Renal cortex interstitium (tissue), 11 donors: ENCODE data around the gene PXT1. TPM values are rescaled to one million over a fixed set of nuclear protein-coding genes. Genes with fewer than 3 reads are reported as not detected.
A peak's percentile ranks its signal among the peaks of the same experiment; 100 is the strongest.
"Not testable (repeated sequence)": the region's sequence is repeated elsewhere in the genome, so short reads cannot be mapped to it uniquely, and the experiment has no call there.

Source experiments
- DNase-seq, 11 donors: peaks; one replicate each; pipeline ENCODE4 v3.0.0-alpha.2; 2013; ENCODE audit warnings: low read depth in 9 of 11, low spot score in 4 of 11; ENCODE audit errors: extremely low read depth in 1 of 11
- polyA plus RNA-seq, 3 donors: library from polyadenylated mRNA; unstranded; fragments of 120-200 nt; gene quantifications; one replicate each; pipeline ENCODE4 v1.2.1, GENCODE V29; 2013; ENCODE audit not compliant: insufficient read length in 3 of 3

The PXT1 gene
- polyA plus RNA-seq, 3 donors = not detected

DNA sequence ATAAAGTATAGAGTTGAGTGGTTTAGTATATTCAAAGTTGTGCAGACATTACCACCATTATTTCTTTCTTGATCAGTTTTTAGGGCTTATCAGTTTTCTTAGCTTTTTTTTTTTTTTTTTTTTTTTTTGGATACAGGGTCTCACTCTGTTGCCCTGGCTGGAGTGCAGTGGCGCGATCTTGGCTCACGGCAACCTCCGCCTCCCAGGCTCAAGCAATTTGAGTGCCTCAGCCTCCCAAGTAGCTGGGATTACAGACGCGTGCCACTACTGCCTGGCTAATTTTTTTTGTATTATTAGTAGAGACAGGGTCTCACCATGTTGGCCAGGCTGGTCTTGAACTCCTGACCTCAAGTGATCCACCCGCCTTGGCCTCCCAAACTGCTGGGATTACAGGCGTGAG, 10.2 kb upstream of the PXT1 start:
- not testable (repeated sequence) for DNase-seq

DNA sequence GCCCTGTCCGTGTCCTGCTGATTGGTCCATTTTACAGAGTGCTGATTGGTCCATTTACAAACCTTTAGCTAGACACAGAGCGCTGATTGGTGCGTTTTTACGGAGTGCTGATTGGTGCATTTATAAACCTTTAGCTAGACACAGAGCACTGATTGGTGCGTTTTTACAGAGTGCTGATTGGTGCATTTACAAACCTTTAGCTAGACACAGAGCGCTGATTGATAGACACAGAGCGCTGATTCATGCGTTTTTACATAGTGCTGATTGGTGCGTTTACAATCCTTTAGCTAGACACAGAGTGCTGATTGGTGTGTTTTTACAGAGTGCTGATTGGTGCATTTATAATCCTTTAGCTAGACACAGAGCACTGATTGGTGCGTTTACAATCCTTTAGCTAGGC, 6.5 kb upstream of the PXT1 start:
- DNase-seq = not testable (repeated sequence)

DNA sequence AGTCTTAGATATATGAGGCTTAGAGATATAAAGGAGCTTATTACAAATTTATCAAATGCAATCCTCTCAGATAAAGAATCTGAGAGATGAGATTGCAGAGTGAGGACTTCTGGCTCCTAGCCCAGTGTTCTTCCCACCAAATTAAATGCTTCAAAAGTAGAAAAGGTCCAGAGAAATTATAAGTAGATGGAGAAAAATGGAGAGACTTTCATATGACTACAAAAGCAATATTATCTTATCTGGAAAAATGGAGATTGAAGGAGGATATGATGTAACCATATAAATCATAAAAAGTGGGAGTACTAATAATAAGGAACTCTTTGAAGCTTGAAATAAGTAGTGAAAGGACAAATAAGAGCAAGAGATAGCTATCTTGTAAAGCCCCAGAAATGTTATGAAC, 3.0 kb upstream of the PXT1 start:
- DNase-seq = no peak

DNA sequence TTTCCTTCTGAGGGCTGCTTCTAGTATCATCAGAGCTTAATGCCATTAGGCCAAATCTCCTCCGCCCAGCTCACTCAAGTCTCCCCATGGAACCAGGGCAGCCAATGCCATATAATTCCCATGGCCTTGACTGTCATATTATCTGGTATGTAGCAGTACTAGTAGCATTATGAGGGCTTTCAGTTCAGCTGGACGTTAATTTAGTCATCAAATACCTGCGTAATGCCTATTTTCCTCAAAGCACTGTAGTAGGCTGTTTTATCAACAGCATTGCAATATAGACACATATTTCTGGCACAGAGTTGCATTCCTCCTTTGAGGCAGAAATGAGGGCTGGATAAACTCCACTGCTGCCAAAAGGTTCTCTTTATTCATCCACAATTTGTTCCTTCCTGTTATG, 1.8 kb upstream of the PXT1 start:
- DNase-seq = no peak

DNA sequence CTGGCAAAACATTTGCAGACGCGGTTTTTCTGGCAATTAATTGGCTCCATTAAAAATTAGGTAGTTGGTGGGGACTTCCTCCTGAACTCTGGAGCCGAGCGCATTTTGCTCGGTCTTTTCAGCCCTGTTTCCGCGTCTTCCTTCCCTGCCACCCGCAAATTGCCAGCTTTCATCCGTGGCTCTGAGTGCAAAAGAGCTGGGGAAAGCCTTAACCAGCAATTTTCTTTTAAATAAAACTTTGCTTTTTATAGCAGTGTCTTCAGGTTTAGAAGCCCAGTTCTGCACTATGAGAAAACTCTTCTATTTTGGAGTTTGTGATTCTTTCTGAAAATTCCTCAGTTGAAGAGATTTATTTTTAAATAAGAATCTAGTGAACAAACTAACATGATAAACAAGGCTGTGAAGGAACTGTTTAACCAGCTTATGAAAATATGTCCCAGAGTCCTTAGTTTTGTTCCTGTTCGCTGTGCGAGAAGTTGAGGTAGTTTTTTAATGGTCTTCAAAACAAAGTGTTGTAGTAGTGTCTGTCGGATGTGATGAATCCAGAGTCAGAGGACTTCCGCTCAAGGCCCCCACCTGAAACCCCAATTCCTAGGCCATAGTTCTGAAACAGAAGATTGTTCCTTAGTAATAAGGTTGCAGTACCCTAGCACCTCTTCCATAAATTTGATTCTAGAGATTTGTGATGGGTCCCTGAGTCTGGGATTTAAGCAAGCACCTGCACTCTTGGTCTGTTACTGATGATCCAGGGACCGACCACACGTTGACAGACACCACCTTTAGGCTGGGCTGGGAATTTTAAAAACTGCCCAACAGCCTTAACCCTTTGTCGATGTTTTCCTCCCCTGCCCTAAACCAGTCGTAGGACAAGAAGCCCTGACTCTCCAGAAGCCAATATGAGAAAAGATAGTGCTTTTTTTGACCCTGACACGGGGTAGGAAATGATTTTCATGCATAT, 1.1 kb upstream of the PXT1 start:
- DNase-seq = peak in 1 of 11 donors; percentile 6

DNA sequence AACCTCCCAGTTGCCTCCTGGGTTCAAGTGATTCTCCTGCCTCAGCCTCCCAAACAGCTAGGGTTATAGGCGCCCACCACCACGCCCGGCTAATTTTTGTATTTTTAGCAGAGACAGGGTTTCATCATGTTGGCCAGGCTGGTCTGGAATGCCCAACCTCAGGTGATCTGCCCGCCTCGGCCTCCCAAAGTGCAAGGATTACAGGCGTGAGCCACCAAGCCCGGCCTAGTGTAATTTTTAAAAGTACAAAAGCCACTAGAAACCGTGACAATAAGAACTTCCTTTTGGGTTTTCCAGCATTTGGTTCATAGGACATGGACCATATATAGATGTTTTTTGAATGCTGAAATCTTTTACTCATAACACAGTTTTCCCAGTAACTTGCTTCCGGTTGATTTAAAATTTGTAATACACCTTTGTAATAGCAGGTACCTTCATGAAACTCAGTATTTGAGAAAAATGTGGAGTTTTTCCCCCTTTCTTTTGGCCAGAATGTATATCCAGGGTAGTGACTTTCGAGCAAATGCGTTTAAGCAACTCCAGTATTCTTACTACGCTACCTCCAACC, 467 bp downstream of the PXT1 start:
- no peak for DNase-seq

DNA sequence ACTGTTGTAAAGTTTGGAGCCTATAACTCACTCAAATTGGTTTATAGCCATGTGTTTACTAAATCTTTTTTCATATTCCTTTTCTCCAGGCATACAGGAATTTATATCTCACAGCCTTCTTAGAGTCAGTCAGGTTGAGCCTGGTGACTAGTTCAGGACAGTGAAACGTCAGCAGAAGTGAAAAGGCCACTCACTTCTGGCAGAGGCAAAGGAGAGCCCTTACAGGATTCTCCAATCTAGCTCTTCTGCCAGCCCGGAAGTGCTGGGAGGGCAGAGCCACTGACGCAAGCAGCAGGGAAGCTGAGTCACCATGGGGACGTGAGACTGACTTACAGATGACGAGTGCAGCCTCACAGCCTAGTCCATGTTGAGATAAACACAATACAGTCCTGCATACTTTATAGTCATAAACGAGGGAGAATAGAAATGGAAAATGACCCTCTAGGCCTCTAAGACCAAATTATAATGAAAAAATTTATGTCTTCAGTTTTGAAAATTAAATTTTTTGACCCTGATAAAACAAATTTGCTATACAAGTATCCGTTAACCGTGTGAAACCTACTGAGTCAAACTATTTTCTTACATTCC, 1.3 kb downstream of the PXT1 start:
- peak in 5 of 11 donors; percentile 25 to 63 (median 50) for DNase-seq

DNA sequence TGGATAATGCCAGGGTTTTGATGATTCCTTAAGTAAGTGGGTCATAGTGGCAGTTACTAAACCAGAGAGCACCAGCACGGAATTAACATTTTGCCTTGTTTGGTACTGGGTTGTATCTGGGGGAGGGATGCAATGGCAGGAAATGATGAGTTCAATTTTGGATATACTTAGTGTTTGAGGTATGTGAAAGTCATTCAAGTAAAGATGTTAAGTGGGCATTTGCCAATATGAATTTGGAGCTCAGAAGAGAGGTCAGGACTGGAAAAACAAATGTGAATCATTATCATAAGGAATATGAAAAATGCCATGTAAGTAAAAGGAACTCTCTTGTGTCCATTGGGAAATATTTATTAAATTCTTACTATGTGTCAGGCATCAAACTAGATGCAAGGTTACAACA, 6.2 kb downstream of the PXT1 start:
- no peak for DNase-seq

DNA sequence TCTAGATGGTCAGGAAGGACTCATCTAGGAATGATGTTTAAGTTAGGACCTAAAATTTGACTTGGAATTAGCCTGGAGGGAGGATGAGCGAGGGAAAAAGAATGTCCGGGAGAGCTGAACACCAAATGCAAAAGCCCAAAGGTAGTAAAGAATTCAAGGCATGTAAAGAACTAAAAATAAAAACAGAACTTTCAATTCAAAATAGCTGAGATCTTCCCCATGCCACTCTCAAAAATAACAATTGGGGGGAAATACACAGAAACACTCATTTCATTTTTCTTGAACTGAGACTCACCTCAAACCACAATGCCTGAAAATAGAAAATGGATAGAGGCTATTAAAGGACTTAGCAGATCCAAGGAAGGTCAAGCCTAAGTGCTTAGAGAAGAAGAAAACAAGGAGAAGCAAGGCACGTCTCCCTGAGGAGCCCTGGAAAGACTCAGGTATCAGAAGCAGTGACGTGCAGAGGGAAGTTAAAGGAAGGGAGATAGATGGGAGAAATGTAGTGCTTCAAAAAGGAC, 10.4 kb downstream of the PXT1 start:
- no peak for DNase-seq

DNA sequence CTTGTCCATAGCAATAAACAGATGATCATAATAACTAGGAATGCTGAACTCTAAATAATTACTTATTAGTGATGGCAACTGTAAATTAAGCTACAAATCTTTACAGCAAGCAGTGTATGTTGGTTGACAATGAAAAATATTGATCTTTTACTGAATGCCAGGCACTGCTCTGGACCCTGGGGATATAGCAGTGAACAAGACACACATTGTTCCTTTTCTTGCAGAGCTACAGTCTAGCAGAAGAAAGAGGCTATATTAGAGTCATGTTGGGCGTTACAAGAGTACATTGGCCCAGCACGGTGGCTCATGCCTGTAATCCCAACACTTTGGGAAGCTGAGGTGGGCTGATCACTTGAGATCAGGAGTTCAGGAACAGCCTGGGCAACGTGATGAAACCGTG, 11.5 kb downstream of the PXT1 start:
- no peak for DNase-seq

DNA sequence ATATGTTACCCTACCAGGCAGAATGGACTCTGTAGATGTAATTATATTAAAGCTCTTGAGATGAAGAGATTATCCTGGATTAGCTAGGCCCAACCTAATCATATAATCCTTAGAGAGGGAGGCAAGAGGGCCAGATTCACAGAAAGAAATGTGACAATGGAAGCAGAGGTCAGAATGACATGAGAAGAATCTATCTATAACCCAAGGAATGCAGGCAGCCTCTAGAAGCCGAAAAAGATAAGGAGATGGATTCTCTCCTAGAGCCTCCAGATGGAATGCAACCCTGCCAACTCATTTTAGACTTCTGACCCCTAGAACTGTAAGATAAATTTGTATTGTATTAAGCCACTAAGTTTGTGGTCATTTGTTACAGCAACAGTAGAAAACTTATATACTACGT, 12.3 kb downstream of the PXT1 start:
- DNase-seq = no peak

DNA sequence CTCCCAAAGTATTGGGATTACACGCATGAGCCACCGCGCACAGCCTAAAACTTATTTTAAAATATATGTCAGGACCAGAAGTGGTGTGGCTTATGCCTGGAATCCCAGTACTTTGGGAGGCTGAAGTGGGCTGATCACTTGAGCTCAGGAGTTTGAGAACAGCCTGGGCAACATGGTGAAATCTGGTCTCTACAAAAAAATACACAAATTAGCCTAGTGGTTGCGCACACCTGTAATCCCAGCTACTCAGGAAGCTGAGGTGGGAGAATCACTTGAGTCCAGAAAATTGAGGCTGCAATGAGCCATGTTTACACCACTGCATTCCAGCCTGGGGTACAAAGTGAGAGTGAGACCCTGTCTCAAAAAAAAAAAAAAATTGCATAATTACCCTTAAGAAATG, 13.7 kb downstream of the PXT1 start:
- DNase-seq = no peak

DNA sequence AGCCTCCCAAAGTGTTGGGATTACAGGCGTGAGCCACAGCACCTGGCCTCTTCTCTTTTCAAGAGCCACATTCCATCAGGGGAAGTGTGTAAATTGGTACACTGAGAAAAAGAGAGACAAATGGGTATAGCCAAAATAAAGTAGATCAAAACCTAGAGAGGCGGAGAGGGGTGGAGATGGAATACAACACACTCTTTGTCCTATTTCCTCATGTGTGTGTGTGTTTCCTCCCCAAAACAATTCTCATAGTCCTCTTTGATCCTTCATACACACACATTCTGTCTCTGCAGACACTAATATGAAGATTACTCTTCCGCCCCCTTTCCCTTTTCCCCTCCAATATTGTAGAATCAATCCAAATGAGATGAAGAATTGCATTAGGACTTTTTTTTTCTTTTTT, 16.0 kb downstream of the PXT1 start:
- no peak for DNase-seq

DNA sequence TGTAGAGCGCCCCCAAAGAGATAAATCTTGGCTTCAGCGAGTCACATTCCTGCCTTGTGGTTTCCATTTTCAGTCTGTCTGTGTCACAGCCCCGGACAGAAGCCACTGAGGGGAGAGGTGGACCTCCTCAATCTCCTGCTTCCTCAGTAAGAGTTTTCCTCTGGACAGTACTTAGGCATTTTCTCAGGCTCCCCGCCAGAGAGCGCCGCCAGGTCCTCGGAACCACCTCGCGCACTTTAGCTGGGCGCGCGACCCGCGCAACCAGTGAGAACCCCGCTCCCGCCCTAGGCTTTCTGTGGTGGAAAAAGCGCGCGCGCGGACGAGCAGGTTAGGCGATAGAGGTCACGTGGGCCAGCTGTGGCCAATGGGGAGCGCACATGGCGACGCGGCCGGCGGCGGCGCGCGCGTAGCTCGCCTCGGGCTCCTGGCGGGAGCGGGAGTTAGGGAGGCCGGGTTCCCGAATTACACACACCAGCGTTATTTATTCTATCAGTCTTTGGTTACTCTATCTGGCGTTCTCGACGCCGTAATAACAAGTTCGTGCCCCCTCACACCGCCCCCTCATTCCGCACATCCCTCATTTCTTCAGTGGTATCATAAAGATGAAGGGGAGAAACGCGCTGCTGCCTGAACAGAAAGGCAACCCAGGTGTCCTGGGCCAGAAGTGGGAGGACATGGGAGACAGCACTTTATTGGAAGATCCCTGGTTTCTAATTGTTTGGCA, 19.4 kb downstream of the PXT1 start:
- peak; percentile 88 to 99 (median 97) for DNase-seq

DNA sequence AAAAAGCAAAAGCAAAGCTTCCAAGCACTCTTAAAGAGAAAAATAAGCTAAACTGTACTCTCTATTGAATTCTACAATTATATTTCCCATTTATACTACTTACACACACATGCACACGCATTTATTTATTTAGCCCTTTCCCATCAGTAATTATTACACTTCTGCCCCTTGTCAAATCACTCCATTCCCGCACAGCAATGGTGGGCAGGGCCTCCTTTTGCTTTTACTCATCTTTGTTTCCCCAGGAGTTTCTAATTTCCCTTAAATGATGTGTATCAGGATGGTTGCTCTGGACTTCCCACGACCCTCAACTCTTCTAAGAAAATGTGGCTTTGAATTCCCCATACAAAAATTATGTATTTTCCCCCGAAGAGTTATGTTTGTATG, 19.9 kb downstream of the PXT1 start:
- no peak for DNase-seq

DNA sequence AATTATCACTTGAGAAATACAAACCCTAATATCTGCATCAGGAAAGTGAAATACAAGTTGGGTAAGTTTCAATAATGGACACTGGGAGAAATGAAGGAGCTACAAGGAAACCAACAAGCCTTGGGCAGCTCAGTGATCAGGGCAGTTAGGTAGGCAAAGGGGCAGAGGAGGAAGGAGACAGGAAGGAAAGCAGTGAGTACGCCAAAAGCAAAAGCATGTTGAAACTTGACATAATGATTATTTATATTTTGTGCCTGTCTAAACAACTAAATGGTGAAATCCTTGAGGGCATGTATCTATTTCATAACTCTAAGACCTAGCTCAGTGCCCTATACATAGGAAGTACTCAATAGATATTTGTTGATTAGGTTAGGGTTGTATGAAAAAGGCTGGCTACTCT, 23.3 kb downstream of the PXT1 start:
- no peak for DNase-seq

DNA sequence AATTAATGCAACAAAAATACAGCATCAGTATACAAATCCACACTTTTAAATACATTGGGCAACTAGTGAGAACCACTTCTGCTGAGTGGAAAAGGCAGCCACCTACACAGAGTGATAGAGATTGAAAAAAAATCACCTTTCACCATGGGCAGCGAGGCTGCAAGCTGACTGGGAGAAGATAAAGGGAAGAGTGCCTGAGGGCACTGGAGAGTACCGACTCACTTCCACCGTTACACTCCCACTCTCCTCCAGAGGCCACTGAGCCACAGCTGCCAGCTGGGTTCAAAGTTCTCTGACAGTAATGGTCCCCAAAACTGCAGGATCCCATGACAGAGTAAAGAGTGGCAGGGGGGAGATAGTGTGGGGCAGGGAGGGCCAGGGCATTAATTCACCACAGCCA, 24.1 kb downstream of the PXT1 start:
- no peak for DNase-seq

DNA sequence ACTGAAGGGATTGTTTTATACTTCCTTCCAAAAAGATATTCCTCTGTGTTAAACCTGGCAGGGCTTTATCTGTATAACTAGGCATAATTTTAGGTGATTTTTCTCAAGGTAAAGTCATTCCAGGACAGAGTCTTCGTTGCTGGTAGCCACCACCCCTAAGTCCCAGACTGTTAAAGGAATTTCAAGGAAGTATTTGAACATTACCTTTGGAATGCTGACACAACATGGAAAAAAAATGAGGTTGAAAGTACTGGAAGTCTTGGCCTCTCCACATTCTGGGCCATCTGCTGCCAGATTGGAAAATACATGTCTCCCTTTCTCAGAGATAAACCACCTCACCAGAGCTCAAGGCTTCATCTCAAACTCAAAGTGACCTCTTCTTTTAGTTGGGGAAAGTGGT, 28.2 kb downstream of the PXT1 start:
- DNase-seq = no peak
